K562 (cell line): Measurements from ENCODE around the gene ZMIZ1. TPM values are rescaled to one million over a fixed set of nuclear protein-coding genes. Genes with fewer than 3 reads are reported as not detected.

Source experiments
- ATAC-seq: fragments of 200-7000 bp; cut with Tn5 transposase; 3 replicates; pipeline ENCODE4 v1.9.1; 2020; ENCODE audit warnings: moderate library complexity
- BruUV-seq: library from RNA; stranded (reverse); fragments of 400-500 nt; replicated peaks from 2 replicates; lab custom pipeline; 2021; lab: Mats Ljungman, UMichigan
- CTCF ChIA-PET: fragments of 300-600 bp; formaldehyde crosslinking; extraction: SDS; loops from one replicate; lab custom pipeline; 2021; ENCODE audit warnings: low intra/inter-chr PET ratio; lab: Yijun Ruan, JAX
- POLR2A ChIA-PET: fragments of 300-600, 350-650 bp; sonication (Branson Sonifier 250); formaldehyde crosslinking; extraction: SDS; loops from one replicate; lab custom pipeline; 2021; ENCODE audit warnings: antibody characterized with exemption, inconsistent platforms; lab: Yijun Ruan, JAX
- DNase-seq, 4 experiments: peaks; one replicate each; pipeline versions ENCODE4 v3.0.0 to v3.0.0-alpha.2; 2011 to 2018; ENCODE audit warnings: low spot score in 3 of 4, mixed read lengths in 3 of 4; ENCODE audit errors: extremely low read depth in 1 of 4
- FAIRE-seq: peaks from 2 replicates; lab custom pipeline; 2011; peaks lifted over from hg19 to GRCh38; lab: Jason Lieb, UNC
- H2AFZ ChIP-seq: 2 replicates; pipeline ENCODE4 v1.6.0; 2011; ENCODE audit warnings: low read depth, low read length, control low read depth, inconsistent platforms
- H3K27ac ChIP-seq: fragments of 200-600 bp; 3 replicates; pipeline ENCODE4 v1.8.0; 2011; ENCODE audit warnings: low read depth, mild to moderate bottlenecking, control low read depth, inconsistent platforms, low read length, moderate library complexity, mixed read lengths; ENCODE audit errors: extremely low read depth
- H3K27me3 ChIP-seq, 2 experiments: fragments of 300-600 bp in 1 of 2; 2 replicates in 1 of 2; 3 replicates in 1 of 2; pipeline versions ENCODE4 v1.6.0 to v1.8.0; 2011; ENCODE audit warnings: inconsistent platforms in 2 of 2, low read length in 2 of 2, mild to moderate bottlenecking in 1 of 2, mixed read lengths in 1 of 2, moderate library complexity in 1 of 2; ENCODE audit not compliant: control insufficient read depth in 2 of 2, insufficient read depth in 2 of 2
- H3K36me3 ChIP-seq: fragments of 300-600 bp; 3 replicates; pipeline ENCODE4 v1.8.0; 2011; ENCODE audit warnings: mild to moderate bottlenecking, low read length, inconsistent platforms; ENCODE audit not compliant: control insufficient read depth, insufficient read depth
- H3K4me1 ChIP-seq, 2 experiments: fragments of 200-600 bp in 1 of 2; replicated peaks in 1 of 2; 2 replicates in 1 of 2; 3 replicates in 1 of 2; pipeline versions ENCODE4 v1.5.1 to v1.8.0; 2011; ENCODE audit warnings: inconsistent platforms in 2 of 2, low read length in 2 of 2, mild to moderate bottlenecking in 1 of 2, mixed read lengths in 1 of 2, moderate library complexity in 1 of 2; ENCODE audit not compliant: control insufficient read depth in 2 of 2, insufficient read depth in 2 of 2
- H3K4me2 ChIP-seq: 2 replicates; pipeline ENCODE4 v1.6.1; 2011; ENCODE audit warnings: low read length, control low read depth, inconsistent platforms, mixed read lengths; ENCODE audit not compliant: insufficient read depth
- H3K4me3 ChIP-seq: fragments of 200-600 bp; sonication (generic), shearing (Covaris generic); 2 replicates; pipeline ENCODE4 v1.5.1; 2016; ENCODE audit warnings: control low read depth, inconsistent platforms
- H3K79me2 ChIP-seq: fragments of 200-600 bp; 3 replicates; pipeline ENCODE4 v1.8.0; 2011; ENCODE audit warnings: low read length, inconsistent platforms; ENCODE audit not compliant: control insufficient read depth, insufficient read depth
- H3K9ac ChIP-seq, 2 experiments: 2 replicates each; pipeline versions ENCODE4 v1.6.0 to v1.6.1; 2011; ENCODE audit warnings: low read depth in 2 of 2, low read length in 2 of 2, control low read depth in 1 of 2, inconsistent platforms in 1 of 2, mild to moderate bottlenecking in 1 of 2, mixed read lengths in 1 of 2; ENCODE audit not compliant: insufficient read depth in 1 of 2
- H3K9me1 ChIP-seq: one replicate; pipeline ENCODE4 v1.6.0; 2011; ENCODE audit warnings: inconsistent platforms, mild to moderate bottlenecking, low read length, moderate library complexity; ENCODE audit not compliant: control insufficient read depth, insufficient read depth
- H3K9me3 ChIP-seq: replicated peaks from 2 replicates; pipeline ENCODE4 v1.5.1; 2011; ENCODE audit warnings: low read depth, low read length, inconsistent platforms; ENCODE audit not compliant: control insufficient read depth, insufficient read depth
- H4K20me1 ChIP-seq: replicated peaks from 2 replicates; pipeline ENCODE4 v1.6.1; 2011; ENCODE audit warnings: low read length, inconsistent platforms, mixed read lengths; ENCODE audit not compliant: control insufficient read depth, insufficient read depth
- IRF2 ChIP-seq: sonication (generic); formaldehyde crosslinking; IDR thresholded peaks from 2 replicates; pipeline ENCODE4 v1.8.1; 2022; ENCODE audit warnings: mild to moderate bottlenecking, missing genetic modification reagents
- NR2C1 ChIP-seq, 2 experiments: fragments of 450-650 bp; IDR thresholded peaks; 2 replicates each; pipeline ENCODE4 v1.6.1; 2017; ENCODE audit warnings: mild to moderate bottlenecking in 2 of 2, antibody characterized with exemption in 1 of 2, inconsistent platforms in 1 of 2, missing compliant biosample characterization in 1 of 2, missing genetic modification characterization in 1 of 2
- NR2C2 ChIP-seq, 2 experiments: fragments of 200-800 bp in 1 of 2; sonication (Bioruptor generic) in 1 of 2; sonication (generic) in 1 of 2; formaldehyde crosslinking in 1 of 2; IDR thresholded peaks; 2 replicates each; pipeline versions ENCODE4 v1.6.1 to v1.8.0; 2016 to 2022; ENCODE audit warnings: mild to moderate bottlenecking in 1 of 2, missing compliant biosample characterization in 1 of 2, missing genetic modification characterization in 1 of 2, missing genetic modification reagents in 1 of 2
- POLR2G ChIP-seq: fragments of 200-400 bp; formaldehyde crosslinking; IDR thresholded peaks from 2 replicates; pipeline ENCODE4 v1.6.1; 2017; ENCODE audit warnings: low read depth, mild to moderate bottlenecking, antibody characterized with exemption, low read length, moderate library complexity
- PTBP1 ChIP-seq: fragments of 200-400 bp; formaldehyde crosslinking; IDR thresholded peaks from 2 replicates; pipeline ENCODE4 v1.6.1; 2017; ENCODE audit warnings: low read depth, low read length
- RUNX1 ChIP-seq: sonication (generic); IDR thresholded peaks from 2 replicates; pipeline ENCODE4 v1.6.1; 2016; ENCODE audit warnings: antibody characterized with exemption, low read depth
- SAFB2 ChIP-seq: fragments of 200-400 bp; formaldehyde crosslinking; IDR thresholded peaks from 2 replicates; pipeline ENCODE4 v1.6.1; 2018; ENCODE audit warnings: borderline replicate concordance, low read length, low read depth, moderate library complexity; ENCODE audit not compliant: severe bottlenecking
- TCF7L2 ChIP-seq: fragments of 150-350 bp; IDR thresholded peaks from 2 replicates; pipeline ENCODE4 v1.6.1; 2016; ENCODE audit warnings: low read depth, mild to moderate bottlenecking, low read length, moderate library complexity
- ZNF584 ChIP-seq: fragments of 200-800 bp; sonication (Bioruptor generic); IDR thresholded peaks from 2 replicates; pipeline ENCODE4 v1.6.1; 2016; ENCODE audit warnings: low read depth, mild to moderate bottlenecking, missing genetic modification characterization, missing compliant biosample characterization
- WGBS: fragments of 100-300 bp; shearing (Covaris generic); methylation state at CpG from one replicate; pipeline ENCODE4 v1.1.6; 2016; ENCODE audit warnings: low coverage, mixed read lengths; ENCODE audit not compliant: insufficient coverage; ENCODE audit errors: missing lambda C conversion rate; 5-methylcytosine and 5-hydroxymethylcytosine counted together
- in situ Hi-C: fragments of 300-500 bp; cut with MboI; formaldehyde crosslinking; loops from 4 replicates; pipeline ENCODE4 v1.15.0; 2018; ENCODE audit warnings: inconsistent platforms, mixed read lengths
- intact Hi-C: fragments of 100-400 bp; cut with micrococcal nuclease; formaldehyde crosslinking; loops from 2 replicates; pipeline ENCODE4 v1.14.2; 2022
- polyA plus RNA-seq, 8 experiments: library from polyadenylated mRNA; depleted of rRNA in 4 of 8; stranded (reverse) in 5 of 8; unstranded in 3 of 8; fragments of >200 nt; fragmentation: Nextera tagmentation in 2 of 8; fragmentation: Illumina TruSeq in 1 of 8; extraction: Ambion mirVana in 2 of 8; extraction: Trizol in 1 of 8; gene quantifications; 2 replicates each; pipeline versions ENCODE4 v1.2.1 to v1.2.3, GENCODE V29; 2011 to 2014; ENCODE audit warnings: inconsistent platforms in 1 of 8, missing spikeins in 1 of 8
- total RNA-seq, 7 experiments: library from RNA; depleted of rRNA in 6 of 7; stranded (reverse); fragments of >200 nt in 6 of 7; fragmentation: Illumina TruSeq in 2 of 7; extraction: Trizol in 2 of 7; gene quantifications; 2 replicates each; pipeline versions ENCODE4 v1.2.1 to v1.2.3, GENCODE V29; 2011 to 2021; ENCODE audit warnings: low replicate concordance in 1 of 7
- TF ChIP-seq, protein P1 (sequence below), 3 experiments: IDR thresholded peaks in 2 of 3; conservative IDR thresholded peaks in 1 of 3; 2 replicates each; pipeline ENCODE4 v1.5.1; 2011 to 2012; ENCODE audit warnings: low read length in 3 of 3, mild to moderate bottlenecking in 3 of 3, control low read depth in 2 of 3, improper control_type of control experiment in 1 of 3, inconsistent platforms in 1 of 3, low read depth in 1 of 3, mixed read lengths in 1 of 3, moderate library complexity in 1 of 3; ENCODE audit not compliant: insufficient read depth in 2 of 3
- TF ChIP-seq, protein P2 (sequence below): fragments of 450-650 bp; formaldehyde crosslinking; IDR thresholded peaks from 2 replicates; pipeline ENCODE4 v1.4.0; 2020; ENCODE audit warnings: mild to moderate bottlenecking, mixed read lengths
- TF ChIP-seq, protein P3 (sequence below): fragments of 450-650 bp; formaldehyde crosslinking; IDR thresholded peaks from 2 replicates; pipeline ENCODE4 v1.4.0; 2022; ENCODE audit warnings: missing genetic modification characterization
- TF ChIP-seq, protein P4 (sequence below): sonication (generic); formaldehyde crosslinking; IDR thresholded peaks from 2 replicates; pipeline ENCODE4 v1.8.1; 2023; ENCODE audit warnings: mild to moderate bottlenecking, missing genetic modification reagents

ZMIZ1 gene
- total and polyA plus RNA-seq, 9 of the 15 experiments (the other 6 are each of a cell fraction or from before 2014, with no cell fraction given): 1.0 to 37.3 (median 4.3) TPM

DNA sequence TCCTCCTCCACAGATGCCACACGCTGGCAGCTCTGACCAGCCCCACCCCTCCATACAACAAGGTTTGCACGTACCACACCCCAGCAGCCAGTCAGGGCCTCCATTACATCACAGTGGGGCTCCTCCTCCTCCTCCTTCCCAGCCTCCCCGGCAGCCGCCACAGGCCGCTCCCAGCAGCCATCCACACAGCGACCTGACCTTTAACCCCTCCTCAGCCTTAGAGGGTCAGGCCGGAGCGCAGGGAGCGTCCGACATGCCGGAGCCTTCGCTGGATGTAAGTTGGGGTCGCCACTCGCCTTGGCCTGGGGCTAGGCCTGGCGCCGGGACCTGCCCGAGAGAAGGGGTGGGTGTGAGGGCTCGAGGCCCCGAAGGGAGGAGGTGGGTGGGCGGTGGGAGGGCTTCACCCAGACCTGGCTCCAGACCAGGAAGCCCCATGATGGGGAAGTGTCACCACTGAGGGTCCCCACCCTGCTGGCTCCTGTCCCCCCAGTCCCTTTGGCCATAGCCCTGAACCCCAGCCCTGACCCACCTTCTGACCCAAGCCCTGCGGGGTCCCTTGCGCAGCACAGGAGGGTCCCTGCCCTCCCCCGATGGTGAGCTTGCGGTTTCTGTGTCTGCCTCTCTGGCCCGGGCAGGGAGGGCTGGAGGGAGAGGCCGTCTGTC is 242.3 kb downstream of the ZMIZ1 start:
- Histone ChIP-seq H4K20me1 (no peaks in the 10 kb centered on the region), H3K4me2 (no peak overlapping the region), H2AFZ (no peak overlapping the region), H3K4me3 (no peak overlapping the region), H3K27me3 (no peaks in the 10 kb centered on the region), H3K36me3 (peaks cover 46% of the 10 kb centered on the region; the same call in 2 of the 3 replicates), H3K4me1 (peaks cover 0 to 29% of the 10 kb centered on the region in 2 experiments; a peak in 1 of 5 replicates), H3K9me3 (no peaks in the 10 kb centered on the region), H3K79me2 (no peaks in the 10 kb centered on the region), H3K9me1 (no peaks in the 10 kb centered on the region), H3K9ac (peak overlapping the region in 1 of 2 experiments; percentile 40; a peak in 1 of 4 replicates), H3K27ac (no peak overlapping the region)
- WGBS: 77% methylated on average over 22 of the region's 26 CpGs
- no TSS peak for BruUV-seq
- in situ Hi-C loops (no loop called here), intact Hi-C loops (no loop called here)
- CTCF ChIA-PET: no interaction called here
- peak; percentile 54 for ATAC-seq
- peak in 3 of 4 experiments; percentile 32 to 54 (median 52) for DNase-seq
- FAIRE-seq: no peak
- POLR2A ChIA-PET: no interaction called here
- TF ChIP-seq IRF2 (no peak), ZNF584 (CRISPR knock-in tag) (no peak), NR2C2 (CRISPR knock-in tag; IDR thresholded peaks at IDR 0.05) (peak; percentile 65; the same call in 1 of the 2 replicates), NR2C2 (tag; IDR thresholded peaks at IDR 0.05) (peak; percentile 47; the same call in 1 of the 2 replicates), TCF7L2 (no peak), SAFB2 (no peak), PTBP1 (no peak), RUNX1 (no peak), NR2C1 (IDR thresholded peaks at IDR 0.05) (peak; percentile 67), NR2C1 (tag; IDR thresholded peaks at IDR 0.05) (peak; percentile 58; the same call in 1 of the 2 replicates), POLR2G (peak; percentile 31; the same call in 1 of the 2 replicates)
- TF ChIP-seq, protein P1, sequence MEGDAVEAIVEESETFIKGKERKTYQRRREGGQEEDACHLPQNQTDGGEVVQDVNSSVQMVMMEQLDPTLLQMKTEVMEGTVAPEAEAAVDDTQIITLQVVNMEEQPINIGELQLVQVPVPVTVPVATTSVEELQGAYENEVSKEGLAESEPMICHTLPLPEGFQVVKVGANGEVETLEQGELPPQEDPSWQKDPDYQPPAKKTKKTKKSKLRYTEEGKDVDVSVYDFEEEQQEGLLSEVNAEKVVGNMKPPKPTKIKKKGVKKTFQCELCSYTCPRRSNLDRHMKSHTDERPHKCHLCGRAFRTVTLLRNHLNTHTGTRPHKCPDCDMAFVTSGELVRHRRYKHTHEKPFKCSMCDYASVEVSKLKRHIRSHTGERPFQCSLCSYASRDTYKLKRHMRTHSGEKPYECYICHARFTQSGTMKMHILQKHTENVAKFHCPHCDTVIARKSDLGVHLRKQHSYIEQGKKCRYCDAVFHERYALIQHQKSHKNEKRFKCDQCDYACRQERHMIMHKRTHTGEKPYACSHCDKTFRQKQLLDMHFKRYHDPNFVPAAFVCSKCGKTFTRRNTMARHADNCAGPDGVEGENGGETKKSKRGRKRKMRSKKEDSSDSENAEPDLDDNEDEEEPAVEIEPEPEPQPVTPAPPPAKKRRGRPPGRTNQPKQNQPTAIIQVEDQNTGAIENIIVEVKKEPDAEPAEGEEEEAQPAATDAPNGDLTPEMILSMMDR (IDR thresholded peaks at IDR 0.05 in 2 of 3, conservative IDR thresholded peaks at IDR 0.05 in 1 of 3; ENCODE audit: insufficient read depth in 2 of 3, low read depth in 1 of 3, low read length in 3 of 3): no peak
- TF ChIP-seq, protein P2, sequence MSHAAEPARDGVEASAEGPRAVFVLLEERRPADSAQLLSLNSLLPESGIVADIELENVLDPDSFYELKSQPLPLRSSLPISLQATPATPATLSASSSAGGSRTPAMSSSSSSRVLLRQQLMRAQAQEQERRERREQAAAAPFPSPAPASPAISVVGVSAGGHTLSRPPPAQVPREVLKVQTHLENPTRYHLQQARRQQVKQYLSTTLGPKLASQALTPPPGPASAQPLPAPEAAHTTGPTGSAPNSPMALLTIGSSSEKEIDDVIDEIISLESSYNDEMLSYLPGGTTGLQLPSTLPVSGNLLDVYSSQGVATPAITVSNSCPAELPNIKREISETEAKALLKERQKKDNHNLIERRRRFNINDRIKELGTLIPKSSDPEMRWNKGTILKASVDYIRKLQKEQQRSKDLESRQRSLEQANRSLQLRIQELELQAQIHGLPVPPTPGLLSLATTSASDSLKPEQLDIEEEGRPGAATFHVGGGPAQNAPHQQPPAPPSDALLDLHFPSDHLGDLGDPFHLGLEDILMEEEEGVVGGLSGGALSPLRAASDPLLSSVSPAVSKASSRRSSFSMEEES (CRISPR knock-in tag): no peak
- TF ChIP-seq, protein P3, sequence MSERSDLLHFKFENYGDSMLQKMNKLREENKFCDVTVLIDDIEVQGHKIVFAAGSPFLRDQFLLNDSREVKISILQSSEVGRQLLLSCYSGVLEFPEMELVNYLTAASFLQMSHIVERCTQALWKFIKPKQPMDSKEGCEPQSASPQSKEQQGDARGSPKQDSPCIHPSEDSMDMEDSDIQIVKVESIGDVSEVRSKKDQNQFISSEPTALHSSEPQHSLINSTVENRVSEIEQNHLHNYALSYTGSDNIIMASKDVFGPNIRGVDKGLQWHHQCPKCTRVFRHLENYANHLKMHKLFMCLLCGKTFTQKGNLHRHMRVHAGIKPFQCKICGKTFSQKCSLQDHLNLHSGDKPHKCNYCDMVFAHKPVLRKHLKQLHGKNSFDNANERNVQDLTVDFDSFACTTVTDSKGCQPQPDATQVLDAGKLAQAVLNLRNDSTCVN: no peak
- TF ChIP-seq, protein P4, sequence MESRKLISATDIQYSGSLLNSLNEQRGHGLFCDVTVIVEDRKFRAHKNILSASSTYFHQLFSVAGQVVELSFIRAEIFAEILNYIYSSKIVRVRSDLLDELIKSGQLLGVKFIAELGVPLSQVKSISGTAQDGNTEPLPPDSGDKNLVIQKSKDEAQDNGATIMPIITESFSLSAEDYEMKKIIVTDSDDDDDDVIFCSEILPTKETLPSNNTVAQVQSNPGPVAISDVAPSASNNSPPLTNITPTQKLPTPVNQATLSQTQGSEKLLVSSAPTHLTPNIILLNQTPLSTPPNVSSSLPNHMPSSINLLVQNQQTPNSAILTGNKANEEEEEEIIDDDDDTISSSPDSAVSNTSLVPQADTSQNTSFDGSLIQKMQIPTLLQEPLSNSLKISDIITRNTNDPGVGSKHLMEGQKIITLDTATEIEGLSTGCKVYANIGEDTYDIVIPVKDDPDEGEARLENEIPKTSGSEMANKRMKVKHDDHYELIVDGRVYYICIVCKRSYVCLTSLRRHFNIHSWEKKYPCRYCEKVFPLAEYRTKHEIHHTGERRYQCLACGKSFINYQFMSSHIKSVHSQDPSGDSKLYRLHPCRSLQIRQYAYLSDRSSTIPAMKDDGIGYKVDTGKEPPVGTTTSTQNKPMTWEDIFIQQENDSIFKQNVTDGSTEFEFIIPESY (CRISPR knock-in tag): peak; percentile 52; the same call in 1 of the 2 replicates
